ENCODE results near the gene VPS45.

GRCh38 chr1:150094734-150095265, 27.2 kb downstream of the VPS45 start:
- no peak for TF ChIP-seq EZH2 (IDR thresholded peaks at IDR 0.05; ENCODE audit: insufficient read depth, poor library complexity, severe bottlenecking)
- TF ChIP-seq EZH2phosphoT487 (IDR thresholded peaks at IDR 0.05; ENCODE audit: insufficient read depth, low read depth): no peak
